Neural progenitor cell (in vitro differentiated cells): ENCODE data around the gene TRAF6. TPM values are rescaled to one million over a fixed set of nuclear protein-coding genes. Genes with fewer than 3 reads are reported as not detected.
"Not testable (repeated sequence)": the region's sequence is repeated elsewhere in the genome, so short reads cannot be mapped to it uniquely, and the experiment has no call there.

Source experiments
- DNase-seq: peaks from one replicate; pipeline ENCODE4 v3.0.0-alpha.2; 2016; ENCODE audit warnings: low spot score
- H2AFZ ChIP-seq: fragments of 200-600 bp; sonication (generic); replicated peaks from 2 replicates; pipeline ENCODE4 v1.6.1; 2016; ENCODE audit warnings: antibody characterized with exemption
- H3F3A ChIP-seq: fragments of 200-600 bp; sonication (generic); 2 replicates; pipeline ENCODE4 v1.6.1; 2016; ENCODE audit warnings: antibody characterized with exemption, low read depth
- H3K27ac ChIP-seq: fragments of 200-600 bp; sonication (generic); 2 replicates; pipeline ENCODE4 v1.5.1; 2016; ENCODE audit warnings: mild to moderate bottlenecking
- H3K27me3 ChIP-seq: fragments of 200-600 bp; sonication (generic); 2 replicates; pipeline ENCODE4 v1.6.1; 2016; ENCODE audit warnings: mild to moderate bottlenecking, moderate library complexity
- H3K36me3 ChIP-seq: fragments of 200-600 bp; sonication (generic); 2 replicates; pipeline ENCODE4 v1.5.1; 2016
- H3K4me1 ChIP-seq: fragments of 200-600 bp; sonication (generic); 2 replicates; pipeline ENCODE4 v1.6.1; 2016; ENCODE audit warnings: mixed run types
- H3K4me2 ChIP-seq: fragments of 200-600 bp; sonication (generic); 2 replicates; pipeline ENCODE4 v1.6.1; 2016
- H3K4me3 ChIP-seq: fragments of 200-600 bp; sonication (generic); 2 replicates; pipeline ENCODE4 v1.5.1; 2016
- H3K79me2 ChIP-seq: fragments of 200-600 bp; sonication (generic); 2 replicates; pipeline ENCODE4 v1.6.1; 2016; ENCODE audit warnings: low read depth
- H3K9ac ChIP-seq: fragments of 200-600 bp; sonication (generic); 2 replicates; pipeline ENCODE4 v1.6.1; 2016
- H3K9me3 ChIP-seq: fragments of 200-600 bp; sonication (generic); 2 replicates; pipeline ENCODE4 v1.5.1; 2016; ENCODE audit warnings: low read depth
- H4K20me1 ChIP-seq: fragments of 200-600 bp; sonication (generic); 2 replicates; pipeline ENCODE4 v1.6.1; 2016; ENCODE audit warnings: low read depth
- H3K27ac Mint-ChIP-seq: 3 replicates; pipeline ENCODE4 v1.8.0; 2021; ENCODE audit warnings: mixed read lengths
- H3K27me3 Mint-ChIP-seq: 2 replicates; pipeline ENCODE4 v1.8.0; 2022; ENCODE audit warnings: low read depth, mild to moderate bottlenecking, inconsistent platforms, moderate library complexity, mixed read lengths; ENCODE audit not compliant: insufficient read depth
- H3K36me3 Mint-ChIP-seq: 3 replicates; pipeline ENCODE4 v1.8.0; 2021; ENCODE audit warnings: mixed read lengths
- H3K4me1 Mint-ChIP-seq: 3 replicates; pipeline ENCODE4 v1.8.0; 2021; ENCODE audit warnings: mixed read lengths
- H3K4me3 Mint-ChIP-seq: 3 replicates; pipeline ENCODE4 v1.8.0; 2021; ENCODE audit warnings: mild to moderate bottlenecking, moderate library complexity, mixed read lengths
- H3K9me3 Mint-ChIP-seq: 3 replicates; pipeline ENCODE4 v1.8.0; 2020; ENCODE audit warnings: mixed read lengths
- EZH2 ChIP-seq: fragments of 200-600 bp; sonication (generic); IDR thresholded peaks from 2 replicates; pipeline ENCODE4 v1.6.1; 2017; ENCODE audit warnings: antibody characterized with exemption, mild to moderate bottlenecking, moderate library complexity
- EZH2phosphoT487 ChIP-seq: fragments of 200-600 bp; sonication (generic); IDR thresholded peaks from 2 replicates; pipeline ENCODE4 v1.6.1; 2017; ENCODE audit warnings: antibody characterized with exemption
- total RNA-seq: library from RNA; depleted of rRNA; stranded (reverse); fragments of >200 nt; gene quantifications from 2 replicates; pipeline ENCODE4 v1.2.3, GENCODE V29; 2015; ENCODE audit warnings: low replicate concordance
- TF ChIP-seq, protein P1 (sequence below): fragments of 200-600 bp; sonication (generic); IDR thresholded peaks from 2 replicates; pipeline ENCODE4 v1.5.1; 2017; ENCODE audit warnings: antibody characterized with exemption, mild to moderate bottlenecking

TRAF6 gene
- total RNA-seq, 1 donor from 2014 or later: 11.5 TPM

DNA sequence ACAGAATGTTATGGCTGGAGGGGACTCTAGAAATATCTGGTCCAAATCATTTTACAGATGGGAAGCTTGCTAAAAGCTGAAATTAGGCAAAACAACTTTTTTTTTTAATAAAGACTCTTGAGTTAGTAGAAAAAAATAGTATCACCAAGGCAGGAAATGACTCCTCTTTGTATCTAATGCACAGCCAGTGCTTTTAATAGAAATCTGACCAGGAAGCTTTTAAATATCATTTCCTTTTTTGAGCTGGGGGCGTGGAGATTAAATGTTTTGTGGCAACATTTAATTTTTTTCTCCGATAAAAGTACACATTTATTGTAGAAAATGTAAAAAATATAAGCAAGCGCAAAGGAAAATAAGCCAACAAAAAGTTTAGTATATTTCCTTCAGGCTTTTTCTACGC, 22.5 kb downstream of the TRAF6 start:
- H3K27me3 Mint-ChIP-seq: no peaks in the 10 kb centered on the region
- Histone ChIP-seq H3K9me3 (no peaks in the 10 kb centered on the region), H3K27me3 (no peaks in the 10 kb centered on the region), H3F3A (no peaks in the 10 kb centered on the region), H4K20me1 (no peaks in the 10 kb centered on the region), H3K4me1 (no peaks in the 10 kb centered on the region), H3K36me3 (peaks cover 6% of the 10 kb centered on the region), H3K9ac (no peak overlapping the region), H3K4me2 (no peak overlapping the region), H3K27ac (no peak overlapping the region), H3K79me2 (no peaks in the 10 kb centered on the region), H2AFZ (no peak overlapping the region), H3K4me3 (no peak overlapping the region)
- H3K4me1 Mint-ChIP-seq: no peaks in the 10 kb centered on the region
- peaks cover 34% of the 10 kb centered on the region for H3K36me3 Mint-ChIP-seq
- H3K4me3 Mint-ChIP-seq: no peak overlapping the region
- no peak overlapping the region for H3K27ac Mint-ChIP-seq
- peaks cover 9% of the 10 kb centered on the region for H3K9me3 Mint-ChIP-seq
- TF ChIP-seq EZH2phosphoT487 (no peak), EZH2 (no peak)
- TF ChIP-seq, protein P1, sequence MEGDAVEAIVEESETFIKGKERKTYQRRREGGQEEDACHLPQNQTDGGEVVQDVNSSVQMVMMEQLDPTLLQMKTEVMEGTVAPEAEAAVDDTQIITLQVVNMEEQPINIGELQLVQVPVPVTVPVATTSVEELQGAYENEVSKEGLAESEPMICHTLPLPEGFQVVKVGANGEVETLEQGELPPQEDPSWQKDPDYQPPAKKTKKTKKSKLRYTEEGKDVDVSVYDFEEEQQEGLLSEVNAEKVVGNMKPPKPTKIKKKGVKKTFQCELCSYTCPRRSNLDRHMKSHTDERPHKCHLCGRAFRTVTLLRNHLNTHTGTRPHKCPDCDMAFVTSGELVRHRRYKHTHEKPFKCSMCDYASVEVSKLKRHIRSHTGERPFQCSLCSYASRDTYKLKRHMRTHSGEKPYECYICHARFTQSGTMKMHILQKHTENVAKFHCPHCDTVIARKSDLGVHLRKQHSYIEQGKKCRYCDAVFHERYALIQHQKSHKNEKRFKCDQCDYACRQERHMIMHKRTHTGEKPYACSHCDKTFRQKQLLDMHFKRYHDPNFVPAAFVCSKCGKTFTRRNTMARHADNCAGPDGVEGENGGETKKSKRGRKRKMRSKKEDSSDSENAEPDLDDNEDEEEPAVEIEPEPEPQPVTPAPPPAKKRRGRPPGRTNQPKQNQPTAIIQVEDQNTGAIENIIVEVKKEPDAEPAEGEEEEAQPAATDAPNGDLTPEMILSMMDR: no peak
- no peak for DNase-seq

DNA sequence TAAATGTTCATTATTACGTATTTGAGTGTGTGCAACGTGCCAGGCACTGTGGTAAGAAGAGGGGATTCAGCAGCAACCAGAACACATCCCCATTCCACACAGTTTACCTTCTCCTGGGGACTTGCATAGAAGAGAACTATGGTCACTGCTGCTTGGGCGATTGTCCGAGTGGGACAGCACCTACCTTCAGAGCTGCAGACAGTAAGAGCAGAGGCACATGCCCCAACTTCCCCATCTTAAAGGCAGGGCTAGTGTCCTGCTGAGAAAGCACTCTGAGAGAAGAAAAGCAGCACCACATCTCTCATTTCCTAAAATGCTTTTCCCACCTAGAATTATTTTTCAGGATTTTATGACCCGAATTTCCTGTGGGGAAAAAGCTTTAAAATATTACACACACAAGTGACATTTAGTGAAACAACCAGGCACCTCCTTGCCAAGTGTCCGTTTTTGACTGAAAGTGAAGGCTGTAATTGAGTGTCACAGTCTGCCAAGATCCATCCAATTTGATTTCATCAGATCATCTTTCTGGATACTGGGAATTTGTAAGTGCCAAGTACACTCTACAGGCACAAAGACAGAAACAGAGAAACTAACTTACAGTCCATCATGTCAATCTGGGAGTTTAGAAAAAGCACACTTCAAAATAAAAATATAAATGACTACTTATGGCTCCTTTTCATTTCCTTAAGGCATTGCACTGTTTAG, 24.6 kb downstream of the TRAF6 start:
- H3K4me3 Mint-ChIP-seq: no peak overlapping the region
- H3K9ac ChIP-seq: no peak overlapping the region
- H3K36me3 ChIP-seq: no peaks in the 10 kb centered on the region
- H3K36me3 Mint-ChIP-seq: peaks cover 23% of the 10 kb centered on the region
- TF ChIP-seq, protein P1: no peak
- TF ChIP-seq EZH2: no peak
- H3K27me3 ChIP-seq: no peaks in the 10 kb centered on the region
- no peak overlapping the region for H3K4me2 ChIP-seq
- H3K4me1 ChIP-seq: no peaks in the 10 kb centered on the region
- no peak overlapping the region for H3K27ac ChIP-seq
- DNase-seq: no peak
- no peaks in the 10 kb centered on the region for H3K4me1 Mint-ChIP-seq
- no peak overlapping the region for H3K27ac Mint-ChIP-seq
- H3K9me3 Mint-ChIP-seq: peaks cover 9% of the 10 kb centered on the region
- H3F3A ChIP-seq: no peaks in the 10 kb centered on the region
- no peaks in the 10 kb centered on the region for H3K79me2 ChIP-seq
- H2AFZ ChIP-seq: no peak overlapping the region
- no peaks in the 10 kb centered on the region for H4K20me1 ChIP-seq
- no peaks in the 10 kb centered on the region for H3K9me3 ChIP-seq
- no peak overlapping the region for H3K4me3 ChIP-seq
- H3K27me3 Mint-ChIP-seq: no peaks in the 10 kb centered on the region

DNA sequence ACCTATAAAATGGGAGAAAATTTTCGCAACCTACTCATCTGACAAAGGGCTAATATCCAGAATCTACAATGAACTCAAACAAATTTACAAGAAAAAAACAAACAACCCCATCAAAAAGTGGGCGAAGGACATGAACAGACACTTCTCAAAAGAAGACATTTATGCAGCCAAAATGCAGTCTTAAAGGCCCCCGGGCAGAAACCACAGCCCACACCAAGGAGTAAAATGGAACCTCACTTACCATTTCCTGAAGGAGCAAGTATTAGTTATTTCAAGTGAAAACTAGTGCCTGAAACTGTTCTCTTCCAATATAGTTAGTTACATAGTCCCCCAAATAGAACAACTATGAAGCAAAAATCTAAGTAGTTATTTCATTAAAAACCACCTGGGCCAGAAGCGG, 27.0 kb downstream of the TRAF6 start:
- not testable (repeated sequence) for H2AFZ ChIP-seq, H3K27me3 ChIP-seq, H3K9me3 ChIP-seq, H3K4me3 ChIP-seq, H3K4me3 Mint-ChIP-seq, H3K4me1 ChIP-seq, H3K36me3 ChIP-seq, H3K27me3 Mint-ChIP-seq, H4K20me1 ChIP-seq, H3K9ac ChIP-seq, DNase-seq, H3K4me2 ChIP-seq, H3K27ac ChIP-seq, H3K27ac Mint-ChIP-seq, H3F3A ChIP-seq, H3K9me3 Mint-ChIP-seq, H3K79me2 ChIP-seq
- peaks cover 20% of the 10 kb centered on the region for H3K36me3 Mint-ChIP-seq
- H3K4me1 Mint-ChIP-seq: peaks cover 12% of the 10 kb centered on the region

DNA sequence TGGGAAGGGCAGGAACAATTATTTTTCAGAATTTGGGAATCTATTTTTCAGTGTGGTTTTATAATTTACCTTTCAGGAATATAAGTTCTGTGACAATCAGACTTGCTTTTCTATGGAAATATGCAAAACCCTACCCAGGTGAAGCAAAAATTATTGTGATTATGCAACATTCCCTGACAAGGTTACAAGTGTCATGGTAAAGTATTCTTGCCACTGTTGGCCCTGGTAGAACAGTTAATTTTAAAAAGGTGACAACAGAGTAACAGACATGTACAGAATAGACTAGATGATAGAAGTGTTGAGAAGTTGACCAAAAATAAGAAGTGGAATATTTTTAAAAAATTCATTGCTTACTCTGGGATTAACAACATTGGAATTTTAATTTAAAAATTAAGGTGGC, 29.2 kb downstream of the TRAF6 start:
- Histone ChIP-seq H3K4me3 (no peak overlapping the region), H3K79me2 (no peaks in the 10 kb centered on the region), H3K9ac (no peak overlapping the region), H2AFZ (no peak overlapping the region), H3K27ac (no peak overlapping the region), H3K4me2 (no peak overlapping the region), H3K4me1 (no peaks in the 10 kb centered on the region), H3F3A (no peaks in the 10 kb centered on the region), H3K9me3 (no peaks in the 10 kb centered on the region), H3K36me3 (no peaks in the 10 kb centered on the region), H4K20me1 (no peaks in the 10 kb centered on the region), H3K27me3 (no peaks in the 10 kb centered on the region)
- peaks cover 9% of the 10 kb centered on the region for H3K9me3 Mint-ChIP-seq
- DNase-seq: no peak
- H3K4me3 Mint-ChIP-seq: no peak overlapping the region
- H3K36me3 Mint-ChIP-seq: peaks cover 16% of the 10 kb centered on the region
- no peaks in the 10 kb centered on the region for H3K27me3 Mint-ChIP-seq
- no peak overlapping the region for H3K27ac Mint-ChIP-seq
- H3K4me1 Mint-ChIP-seq: peaks cover 12% of the 10 kb centered on the region
- TF ChIP-seq EZH2 (no peak), EZH2phosphoT487 (no peak)
- TF ChIP-seq, protein P1: no peak
